K562 (cell line): ENCODE measurements around the gene PAF1. TPM values are rescaled to one million over a fixed set of nuclear protein-coding genes. Genes with fewer than 3 reads are reported as not detected.

Experiments used
- ATAC-seq: fragments of 200-7000 bp; cut with Tn5 transposase; 3 replicates; pipeline ENCODE4 v1.9.1; 2020; ENCODE audit warnings: moderate library complexity
- BruUV-seq: library from RNA; stranded (reverse); fragments of 400-500 nt; replicated peaks from 2 replicates; lab custom pipeline; 2021; lab: Mats Ljungman, UMichigan
- CTCF ChIA-PET: fragments of 300-600 bp; formaldehyde crosslinking; extraction: SDS; loops from one replicate; lab custom pipeline; 2021; ENCODE audit warnings: low intra/inter-chr PET ratio; lab: Yijun Ruan, JAX
- POLR2A ChIA-PET: fragments of 300-600, 350-650 bp; sonication (Branson Sonifier 250); formaldehyde crosslinking; extraction: SDS; loops from one replicate; lab custom pipeline; 2021; ENCODE audit warnings: antibody characterized with exemption, inconsistent platforms; lab: Yijun Ruan, JAX
- DNase-seq, 4 experiments: peaks; one replicate each; pipeline versions ENCODE4 v3.0.0 to v3.0.0-alpha.2; 2011 to 2018; ENCODE audit warnings: low spot score in 3 of 4, mixed read lengths in 3 of 4; ENCODE audit errors: extremely low read depth in 1 of 4
- FAIRE-seq: peaks from 2 replicates; lab custom pipeline; 2011; peaks lifted over from hg19 to GRCh38; lab: Jason Lieb, UNC
- H2AFZ ChIP-seq: 2 replicates; pipeline ENCODE4 v1.6.0; 2011; ENCODE audit warnings: low read depth, low read length, control low read depth, inconsistent platforms
- H3K27ac ChIP-seq: fragments of 200-600 bp; 3 replicates; pipeline ENCODE4 v1.8.0; 2011; ENCODE audit warnings: low read depth, mild to moderate bottlenecking, control low read depth, inconsistent platforms, low read length, moderate library complexity, mixed read lengths; ENCODE audit errors: extremely low read depth
- H3K27me3 ChIP-seq, 2 experiments: fragments of 300-600 bp in 1 of 2; 2 replicates in 1 of 2; 3 replicates in 1 of 2; pipeline versions ENCODE4 v1.6.0 to v1.8.0; 2011; ENCODE audit warnings: inconsistent platforms in 2 of 2, low read length in 2 of 2, mild to moderate bottlenecking in 1 of 2, mixed read lengths in 1 of 2, moderate library complexity in 1 of 2; ENCODE audit not compliant: control insufficient read depth in 2 of 2, insufficient read depth in 2 of 2
- H3K36me3 ChIP-seq: fragments of 300-600 bp; 3 replicates; pipeline ENCODE4 v1.8.0; 2011; ENCODE audit warnings: mild to moderate bottlenecking, low read length, inconsistent platforms; ENCODE audit not compliant: control insufficient read depth, insufficient read depth
- H3K4me1 ChIP-seq, 2 experiments: fragments of 200-600 bp in 1 of 2; replicated peaks in 1 of 2; 2 replicates in 1 of 2; 3 replicates in 1 of 2; pipeline versions ENCODE4 v1.5.1 to v1.8.0; 2011; ENCODE audit warnings: inconsistent platforms in 2 of 2, low read length in 2 of 2, mild to moderate bottlenecking in 1 of 2, mixed read lengths in 1 of 2, moderate library complexity in 1 of 2; ENCODE audit not compliant: control insufficient read depth in 2 of 2, insufficient read depth in 2 of 2
- H3K4me2 ChIP-seq: 2 replicates; pipeline ENCODE4 v1.6.1; 2011; ENCODE audit warnings: low read length, control low read depth, inconsistent platforms, mixed read lengths; ENCODE audit not compliant: insufficient read depth
- H3K4me3 ChIP-seq: fragments of 200-600 bp; sonication (generic), shearing (Covaris generic); 2 replicates; pipeline ENCODE4 v1.5.1; 2016; ENCODE audit warnings: control low read depth, inconsistent platforms
- H3K79me2 ChIP-seq: fragments of 200-600 bp; 3 replicates; pipeline ENCODE4 v1.8.0; 2011; ENCODE audit warnings: low read length, inconsistent platforms; ENCODE audit not compliant: control insufficient read depth, insufficient read depth
- H3K9ac ChIP-seq, 2 experiments: 2 replicates each; pipeline versions ENCODE4 v1.6.0 to v1.6.1; 2011; ENCODE audit warnings: low read depth in 2 of 2, low read length in 2 of 2, control low read depth in 1 of 2, inconsistent platforms in 1 of 2, mild to moderate bottlenecking in 1 of 2, mixed read lengths in 1 of 2; ENCODE audit not compliant: insufficient read depth in 1 of 2
- H3K9me1 ChIP-seq: one replicate; pipeline ENCODE4 v1.6.0; 2011; ENCODE audit warnings: inconsistent platforms, mild to moderate bottlenecking, low read length, moderate library complexity; ENCODE audit not compliant: control insufficient read depth, insufficient read depth
- H3K9me3 ChIP-seq: replicated peaks from 2 replicates; pipeline ENCODE4 v1.5.1; 2011; ENCODE audit warnings: low read depth, low read length, inconsistent platforms; ENCODE audit not compliant: control insufficient read depth, insufficient read depth
- H4K20me1 ChIP-seq: replicated peaks from 2 replicates; pipeline ENCODE4 v1.6.1; 2011; ENCODE audit warnings: low read length, inconsistent platforms, mixed read lengths; ENCODE audit not compliant: control insufficient read depth, insufficient read depth
- ATF3 ChIP-seq, 2 experiments: fragments of 450-650 bp in 1 of 2; sonication (generic) in 1 of 2; formaldehyde crosslinking in 1 of 2; IDR thresholded peaks in 1 of 2; conservative IDR thresholded peaks in 1 of 2; 2 replicates each; pipeline versions ENCODE4 v1.6.1 to v1.8.1; 2016 to 2023; ENCODE audit warnings: mild to moderate bottlenecking in 2 of 2, moderate library complexity in 2 of 2, inconsistent platforms in 1 of 2, missing genetic modification reagents in 1 of 2
- CEBPB ChIP-seq: fragments of 450-650 bp; IDR thresholded peaks from 2 replicates; pipeline ENCODE4 v1.6.1; 2016; ENCODE audit warnings: missing genetic modification characterization, missing compliant biosample characterization
- CEBPG ChIP-seq, 3 experiments: fragments of 200-800 bp in 1 of 3; sonication (Bioruptor generic) in 1 of 3; sonication (generic) in 1 of 3; formaldehyde crosslinking in 1 of 3; IDR thresholded peaks in 2 of 3; conservative IDR thresholded peaks in 1 of 3; 2 replicates each; pipeline versions ENCODE4 v1.6.1 to v1.8.0; 2016 to 2022; ENCODE audit warnings: missing compliant biosample characterization in 2 of 3, missing genetic modification characterization in 2 of 3, mild to moderate bottlenecking in 1 of 3, missing genetic modification reagents in 1 of 3
- CSDE1 ChIP-seq, 2 experiments: fragments of 450-650 bp; IDR thresholded peaks; 2 replicates each; pipeline ENCODE4 v1.6.1; 2016; ENCODE audit warnings: mild to moderate bottlenecking in 1 of 2
- IRF1 ChIP-seq: sonication (generic); formaldehyde crosslinking; IDR thresholded peaks from 2 replicates; pipeline ENCODE4 v1.8.0; 2022; ENCODE audit warnings: missing genetic modification reagents, mild to moderate bottlenecking, borderline replicate concordance
- KDM1A ChIP-seq, 2 experiments: fragments of 450-650 bp; IDR thresholded peaks; 2 replicates each; pipeline ENCODE4 v1.6.1; 2016; ENCODE audit warnings: mild to moderate bottlenecking in 2 of 2
- PHTF2 ChIP-seq: fragments of 250-450 bp; sonication (Bioruptor Pico); IDR thresholded peaks from 2 replicates; pipeline ENCODE4 v1.5.0; 2021; ENCODE audit warnings: mild to moderate bottlenecking
- RCOR1 ChIP-seq, 2 experiments: IDR thresholded peaks; 2 replicates each; pipeline ENCODE4 v1.6.1; 2012; ENCODE audit warnings: low read depth in 2 of 2, low read length in 2 of 2, borderline replicate concordance in 1 of 2, improper control_type of control experiment in 1 of 2
- SIX5 ChIP-seq, 2 experiments: IDR thresholded peaks; 2 replicates each; pipeline ENCODE4 v1.6.1; 2011; ENCODE audit warnings: low read length in 2 of 2, borderline replicate concordance in 1 of 2, low read depth in 1 of 2, mild to moderate bottlenecking in 1 of 2, moderate library complexity in 1 of 2; ENCODE audit not compliant: insufficient read depth in 1 of 2
- TEAD4 ChIP-seq, 2 experiments: sonication (generic) in 1 of 2; formaldehyde crosslinking in 1 of 2; IDR thresholded peaks; 2 replicates each; pipeline versions ENCODE4 v1.6.1 to v1.8.0; 2012 to 2022; ENCODE audit warnings: borderline replicate concordance in 1 of 2, inconsistent platforms in 1 of 2, low read length in 1 of 2, mild to moderate bottlenecking in 1 of 2, missing genetic modification reagents in 1 of 2
- U2AF1 ChIP-seq: fragments of 200-400 bp; formaldehyde crosslinking; optimal IDR thresholded peaks from 2 replicates; pipeline ENCODE3; 2017; ENCODE audit warnings: mild to moderate bottlenecking, low read depth, low read length, moderate library complexity
- ZC3H11A ChIP-seq: IDR thresholded peaks from 2 replicates; pipeline ENCODE4 v1.6.1; 2012; ENCODE audit warnings: low read depth, low read length, improper control_type of control experiment
- ZNF384 ChIP-seq: IDR thresholded peaks from 2 replicates; pipeline ENCODE4 v1.6.1; 2012; ENCODE audit warnings: low read depth, low read length, improper control_type of control experiment
- ZNF445 ChIP-seq: fragments of 250-450 bp; sonication (Bioruptor Pico); IDR thresholded peaks from 2 replicates; pipeline ENCODE4 v1.4.0; 2020; ENCODE audit warnings: low read depth, mild to moderate bottlenecking, moderate library complexity
- ZNF561 ChIP-seq: fragments of 450-650 bp; formaldehyde crosslinking; conservative IDR thresholded peaks from 2 replicates; pipeline ENCODE4 v1.4.0; 2020; ENCODE audit warnings: mild to moderate bottlenecking, moderate library complexity
- WGBS: fragments of 100-300 bp; shearing (Covaris generic); methylation state at CpG from one replicate; pipeline ENCODE4 v1.1.6; 2016; ENCODE audit warnings: low coverage, mixed read lengths; ENCODE audit not compliant: insufficient coverage; ENCODE audit errors: missing lambda C conversion rate; 5-methylcytosine and 5-hydroxymethylcytosine counted together
- in situ Hi-C: fragments of 300-500 bp; cut with MboI; formaldehyde crosslinking; loops from 4 replicates; pipeline ENCODE4 v1.15.0; 2018; ENCODE audit warnings: inconsistent platforms, mixed read lengths
- intact Hi-C: fragments of 100-400 bp; cut with micrococcal nuclease; formaldehyde crosslinking; loops from 2 replicates; pipeline ENCODE4 v1.14.2; 2022
- polyA plus RNA-seq, 8 experiments: library from polyadenylated mRNA; depleted of rRNA in 4 of 8; stranded (reverse) in 5 of 8; unstranded in 3 of 8; fragments of >200 nt; fragmentation: Nextera tagmentation in 2 of 8; fragmentation: Illumina TruSeq in 1 of 8; extraction: Ambion mirVana in 2 of 8; extraction: Trizol in 1 of 8; gene quantifications; 2 replicates each; pipeline versions ENCODE4 v1.2.1 to v1.2.3, GENCODE V29; 2011 to 2014; ENCODE audit warnings: inconsistent platforms in 1 of 8, missing spikeins in 1 of 8
- total RNA-seq, 7 experiments: library from RNA; depleted of rRNA in 6 of 7; stranded (reverse); fragments of >200 nt in 6 of 7; fragmentation: Illumina TruSeq in 2 of 7; extraction: Trizol in 2 of 7; gene quantifications; 2 replicates each; pipeline versions ENCODE4 v1.2.1 to v1.2.3, GENCODE V29; 2011 to 2021; ENCODE audit warnings: low replicate concordance in 1 of 7

The PAF1 gene
- total and polyA plus RNA-seq, 9 of the 15 experiments (the other 6 are each of a cell fraction or from before 2014, with no cell fraction given) = 1.5 to 45.0 (median 33.8) TPM

GRCh38 chr19:39438270-39438934 lies 47.5 kb upstream of the PAF1 start:
- Histone ChIP-seq H3K79me2 (peaks cover 25% of the 10 kb centered on the region), H3K36me3 (peaks cover 22% of the 10 kb centered on the region), H3K27me3 (no peaks in the 10 kb centered on the region), H3K9ac (no peak overlapping the region), H3K4me1 (peaks cover 13 to 14% of the 10 kb centered on the region in 2 experiments; a peak in 4 of 5 replicates), H3K9me3 (no peaks in the 10 kb centered on the region), H3K9me1 (no peaks in the 10 kb centered on the region), H4K20me1 (peaks cover 14% of the 10 kb centered on the region), H2AFZ (no peak overlapping the region), H3K4me2 (no peak overlapping the region), H3K4me3 (no peak overlapping the region), H3K27ac (no peak overlapping the region)
- ATAC-seq (no peak), DNase-seq (no peak), FAIRE-seq (no peak)
- in situ Hi-C loops = no loop called here
- CTCF ChIA-PET = no interaction called here
- BruUV-seq = no TSS peak
- POLR2A ChIA-PET = interaction anchor here (0.6 kb wide), 1 partner anchor 281 kb away, joined by 3 read pairs; no protein-coding TSS in a partner anchor
- WGBS = 55% methylated on average over 9 of the region's 9 CpGs
- intact Hi-C loops = no loop called here
- TF ChIP-seq SIX5 (IDR thresholded peaks at IDR 0.05; ENCODE audit: borderline replicate concordance in 1 of 2, insufficient read depth in 1 of 2, low read depth in 1 of 2, low read length in 2 of 2) (no peak), CSDE1 (IDR thresholded peaks at IDR 0.05) (no peak), ATF3 (IDR thresholded peaks at IDR 0.05) (peak; percentile 84), ATF3 (CRISPR knock-in tag; conservative IDR thresholded peaks at IDR 0.05) (no peak), KDM1A (IDR thresholded peaks at IDR 0.05) (peak; percentile 74 to 77), U2AF1 (no peak), CEBPG (CRISPR knock-in tag; IDR thresholded peaks at IDR 0.05) (peak; percentile 73), CEBPG (tag; conservative IDR thresholded peaks at IDR 0.05 in 1 of 2, IDR thresholded peaks at IDR 0.05 in 1 of 2) (peak; percentile 11 to 82; a peak in 2 of 4 replicates), ZNF384 (peak; percentile 47; the same call in 1 of the 2 replicates), IRF1 (CRISPR knock-in tag) (no peak), ZNF445 (CRISPR knock-in tag) (no peak), CEBPB (peak; percentile 52; the same call in 1 of the 2 replicates), ZNF561 (CRISPR knock-in tag) (no peak), PHTF2 (CRISPR knock-in tag) (no peak), TEAD4 (IDR thresholded peaks at IDR 0.05; ENCODE audit: low read length) (peak; percentile 51; the same call in 1 of the 2 replicates), TEAD4 (CRISPR knock-in tag; IDR thresholded peaks at IDR 0.05; ENCODE audit: borderline replicate concordance) (no peak), ZC3H11A (no peak), RCOR1 (IDR thresholded peaks at IDR 0.05; ENCODE audit: borderline replicate concordance in 1 of 2, low read depth in 2 of 2, low read length in 2 of 2) (peak in 1 of 2 experiments; percentile 58; a peak in 1 of 4 replicates)
